ENCODE measurements around the gene CTDSPL. TPM values are rescaled to one million over a fixed set of nuclear protein-coding genes. Genes with fewer than 3 reads are reported as not detected.

The CTDSPL gene
- total and polyA plus RNA-seq, 2 of the 13 experiments (the other 11 are each of a cell fraction or from before 2014, with no cell fraction given) = 26.1 to 142 TPM

DNA sequence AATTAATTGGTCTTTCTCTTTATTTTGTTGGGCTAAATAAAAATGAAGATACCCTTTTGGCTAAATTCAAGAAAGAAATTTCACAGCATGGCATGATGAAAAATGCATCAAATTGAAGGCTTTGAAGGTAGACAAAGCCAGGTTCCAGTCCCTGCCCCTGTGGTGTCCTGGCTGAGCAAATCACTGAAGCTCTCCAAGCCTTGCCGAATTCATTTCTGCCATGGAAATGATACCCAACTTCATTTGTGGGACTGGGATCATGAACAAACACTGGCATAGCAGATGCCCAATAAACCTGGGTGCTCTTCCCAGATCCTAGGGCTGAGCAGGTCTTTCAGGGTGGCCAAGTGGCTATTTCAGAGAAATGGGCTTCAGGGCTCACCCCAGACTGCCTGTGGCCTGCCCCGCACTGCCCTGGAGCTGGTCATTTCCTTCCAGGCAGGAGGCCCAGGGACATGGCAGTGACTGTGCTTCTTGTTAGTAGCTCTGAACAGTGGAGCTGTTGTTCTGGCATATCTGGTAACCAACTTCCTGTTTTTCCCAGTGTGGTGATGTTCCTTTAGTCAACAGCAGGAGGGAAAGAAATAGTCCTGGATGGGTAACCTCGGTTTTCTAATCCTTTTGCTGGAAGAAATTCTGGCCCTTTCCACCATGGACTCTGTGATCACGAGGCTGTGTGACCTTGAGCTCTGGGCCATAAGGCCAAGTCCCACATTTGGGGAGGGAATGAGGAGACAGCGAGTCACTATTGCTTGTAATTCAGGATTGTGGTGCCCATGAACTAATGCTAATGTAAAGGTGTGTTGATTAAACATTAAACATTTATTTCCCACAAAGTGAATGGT lies 47.6 kb downstream of the CTDSPL start (continued):
- TF ChIP-seq, protein P1, sequence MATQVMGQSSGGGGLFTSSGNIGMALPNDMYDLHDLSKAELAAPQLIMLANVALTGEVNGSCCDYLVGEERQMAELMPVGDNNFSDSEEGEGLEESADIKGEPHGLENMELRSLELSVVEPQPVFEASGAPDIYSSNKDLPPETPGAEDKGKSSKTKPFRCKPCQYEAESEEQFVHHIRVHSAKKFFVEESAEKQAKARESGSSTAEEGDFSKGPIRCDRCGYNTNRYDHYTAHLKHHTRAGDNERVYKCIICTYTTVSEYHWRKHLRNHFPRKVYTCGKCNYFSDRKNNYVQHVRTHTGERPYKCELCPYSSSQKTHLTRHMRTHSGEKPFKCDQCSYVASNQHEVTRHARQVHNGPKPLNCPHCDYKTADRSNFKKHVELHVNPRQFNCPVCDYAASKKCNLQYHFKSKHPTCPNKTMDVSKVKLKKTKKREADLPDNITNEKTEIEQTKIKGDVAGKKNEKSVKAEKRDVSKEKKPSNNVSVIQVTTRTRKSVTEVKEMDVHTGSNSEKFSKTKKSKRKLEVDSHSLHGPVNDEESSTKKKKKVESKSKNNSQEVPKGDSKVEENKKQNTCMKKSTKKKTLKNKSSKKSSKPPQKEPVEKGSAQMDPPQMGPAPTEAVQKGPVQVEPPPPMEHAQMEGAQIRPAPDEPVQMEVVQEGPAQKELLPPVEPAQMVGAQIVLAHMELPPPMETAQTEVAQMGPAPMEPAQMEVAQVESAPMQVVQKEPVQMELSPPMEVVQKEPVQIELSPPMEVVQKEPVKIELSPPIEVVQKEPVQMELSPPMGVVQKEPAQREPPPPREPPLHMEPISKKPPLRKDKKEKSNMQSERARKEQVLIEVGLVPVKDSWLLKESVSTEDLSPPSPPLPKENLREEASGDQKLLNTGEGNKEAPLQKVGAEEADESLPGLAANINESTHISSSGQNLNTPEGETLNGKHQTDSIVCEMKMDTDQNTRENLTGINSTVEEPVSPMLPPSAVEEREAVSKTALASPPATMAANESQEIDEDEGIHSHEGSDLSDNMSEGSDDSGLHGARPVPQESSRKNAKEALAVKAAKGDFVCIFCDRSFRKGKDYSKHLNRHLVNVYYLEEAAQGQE (IDR thresholded peaks at IDR 0.05; ENCODE audit: borderline replicate concordance in 1 of 2, low read depth in 1 of 2, low read length in 2 of 2) = peak in 1 of 2 experiments; percentile 36; a peak in 1 of 4 replicates
- TF ChIP-seq TEAD3 (CRISPR knock-in tag; optimal IDR thresholded peaks at IDR 0.05; ENCODE audit: borderline replicate concordance) (peak; percentile 48), SIX1 (CRISPR knock-in tag; IDR thresholded peaks at IDR 0.05; ENCODE audit: borderline replicate concordance) (peak; percentile 78; the same call in 1 of the 2 replicates), RARA (CRISPR knock-in tag; IDR thresholded peaks at IDR 0.05) (peak; percentile 77), KDM1A (CRISPR knock-in tag; IDR thresholded peaks at IDR 0.05) (peak; percentile 64), SNAPC2 (CRISPR knock-in tag; IDR thresholded peaks at IDR 0.05) (0 out of 2 replicates have a peak, but pooled peaks have one; percentile 39), MTA1 (CRISPR knock-in tag; IDR thresholded peaks at IDR 0.05; ENCODE audit: borderline replicate concordance) (no peak), RFX5 (IDR thresholded peaks at IDR 0.05; ENCODE audit: low read depth, low read length) (no peak), NCOA5 (CRISPR knock-in tag; IDR thresholded peaks at IDR 0.05) (no peak), TAF1 (CRISPR knock-in tag; IDR thresholded peaks at IDR 0.05) (peak; percentile 20; the same call in 1 of the 2 replicates), CBFB (CRISPR knock-in tag; IDR thresholded peaks at IDR 0.05) (0 out of 2 replicates have a peak, but pooled peaks have one; percentile 41)
- TF ChIP-seq, protein P2, sequence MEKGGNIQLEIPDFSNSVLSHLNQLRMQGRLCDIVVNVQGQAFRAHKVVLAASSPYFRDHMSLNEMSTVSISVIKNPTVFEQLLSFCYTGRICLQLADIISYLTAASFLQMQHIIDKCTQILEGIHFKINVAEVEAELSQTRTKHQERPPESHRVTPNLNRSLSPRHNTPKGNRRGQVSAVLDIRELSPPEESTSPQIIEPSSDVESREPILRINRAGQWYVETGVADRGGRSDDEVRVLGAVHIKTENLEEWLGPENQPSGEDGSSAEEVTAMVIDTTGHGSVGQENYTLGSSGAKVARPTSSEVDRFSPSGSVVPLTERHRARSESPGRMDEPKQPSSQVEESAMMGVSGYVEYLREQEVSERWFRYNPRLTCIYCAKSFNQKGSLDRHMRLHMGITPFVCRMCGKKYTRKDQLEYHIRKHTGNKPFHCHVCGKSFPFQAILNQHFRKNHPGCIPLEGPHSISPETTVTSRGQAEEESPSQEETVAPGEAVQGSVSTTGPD (CRISPR knock-in tag; IDR thresholded peaks at IDR 0.05) = peak; percentile 72
- TF ChIP-seq, protein P3, sequence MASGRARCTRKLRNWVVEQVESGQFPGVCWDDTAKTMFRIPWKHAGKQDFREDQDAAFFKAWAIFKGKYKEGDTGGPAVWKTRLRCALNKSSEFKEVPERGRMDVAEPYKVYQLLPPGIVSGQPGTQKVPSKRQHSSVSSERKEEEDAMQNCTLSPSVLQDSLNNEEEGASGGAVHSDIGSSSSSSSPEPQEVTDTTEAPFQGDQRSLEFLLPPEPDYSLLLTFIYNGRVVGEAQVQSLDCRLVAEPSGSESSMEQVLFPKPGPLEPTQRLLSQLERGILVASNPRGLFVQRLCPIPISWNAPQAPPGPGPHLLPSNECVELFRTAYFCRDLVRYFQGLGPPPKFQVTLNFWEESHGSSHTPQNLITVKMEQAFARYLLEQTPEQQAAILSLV (CRISPR knock-in tag; IDR thresholded peaks at IDR 0.05; ENCODE audit: borderline replicate concordance) = no peak
- TF ChIP-seq, protein P4, sequence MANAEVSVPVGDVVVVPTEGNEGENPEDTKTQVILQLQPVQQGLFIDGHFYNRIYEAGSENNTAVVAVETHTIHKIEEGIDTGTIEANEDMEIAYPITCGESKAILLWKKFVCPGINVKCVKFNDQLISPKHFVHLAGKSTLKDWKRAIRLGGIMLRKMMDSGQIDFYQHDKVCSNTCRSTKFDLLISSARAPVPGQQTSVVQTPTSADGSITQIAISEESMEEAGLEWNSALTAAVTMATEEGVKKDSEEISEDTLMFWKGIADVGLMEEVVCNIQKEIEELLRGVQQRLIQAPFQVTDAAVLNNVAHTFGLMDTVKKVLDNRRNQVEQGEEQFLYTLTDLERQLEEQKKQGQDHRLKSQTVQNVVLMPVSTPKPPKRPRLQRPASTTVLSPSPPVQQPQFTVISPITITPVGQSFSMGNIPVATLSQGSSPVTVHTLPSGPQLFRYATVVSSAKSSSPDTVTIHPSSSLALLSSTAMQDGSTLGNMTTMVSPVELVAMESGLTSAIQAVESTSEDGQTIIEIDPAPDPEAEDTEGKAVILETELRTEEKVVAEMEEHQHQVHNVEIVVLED (CRISPR knock-in tag; IDR thresholded peaks at IDR 0.05; ENCODE audit: borderline replicate concordance) = 0 out of 2 replicates have a peak, but pooled peaks have one; percentile 27
- TF ChIP-seq, protein P5, sequence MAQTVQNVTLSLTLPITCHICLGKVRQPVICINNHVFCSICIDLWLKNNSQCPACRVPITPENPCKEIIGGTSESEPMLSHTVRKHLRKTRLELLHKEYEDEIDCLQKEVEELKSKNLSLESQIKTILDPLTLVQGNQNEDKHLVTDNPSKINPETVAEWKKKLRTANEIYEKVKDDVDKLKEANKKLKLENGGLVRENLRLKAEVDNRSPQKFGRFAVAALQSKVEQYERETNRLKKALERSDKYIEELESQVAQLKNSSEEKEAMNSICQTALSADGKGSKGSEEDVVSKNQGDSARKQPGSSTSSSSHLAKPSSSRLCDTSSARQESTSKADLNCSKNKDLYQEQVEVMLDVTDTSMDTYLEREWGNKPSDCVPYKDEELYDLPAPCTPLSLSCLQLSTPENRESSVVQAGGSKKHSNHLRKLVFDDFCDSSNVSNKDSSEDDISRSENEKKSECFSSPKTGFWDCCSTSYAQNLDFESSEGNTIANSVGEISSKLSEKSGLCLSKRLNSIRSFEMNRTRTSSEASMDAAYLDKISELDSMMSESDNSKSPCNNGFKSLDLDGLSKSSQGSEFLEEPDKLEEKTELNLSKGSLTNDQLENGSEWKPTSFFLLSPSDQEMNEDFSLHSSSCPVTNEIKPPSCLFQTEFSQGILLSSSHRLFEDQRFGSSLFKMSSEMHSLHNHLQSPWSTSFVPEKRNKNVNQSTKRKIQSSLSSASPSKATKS (CRISPR knock-in tag; IDR thresholded peaks at IDR 0.05) = no peak
- TF ChIP-seq, protein P6, sequence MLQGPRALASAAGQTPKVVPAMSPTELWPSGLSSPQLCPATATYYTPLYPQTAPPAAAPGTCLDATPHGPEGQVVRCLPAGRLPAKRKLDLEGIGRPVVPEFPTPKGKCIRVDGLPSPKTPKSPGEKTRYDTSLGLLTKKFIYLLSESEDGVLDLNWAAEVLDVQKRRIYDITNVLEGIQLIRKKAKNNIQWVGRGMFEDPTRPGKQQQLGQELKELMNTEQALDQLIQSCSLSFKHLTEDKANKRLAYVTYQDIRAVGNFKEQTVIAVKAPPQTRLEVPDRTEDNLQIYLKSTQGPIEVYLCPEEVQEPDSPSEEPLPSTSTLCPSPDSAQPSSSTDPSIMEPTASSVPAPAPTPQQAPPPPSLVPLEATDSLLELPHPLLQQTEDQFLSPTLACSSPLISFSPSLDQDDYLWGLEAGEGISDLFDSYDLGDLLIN (CRISPR knock-in tag; IDR thresholded peaks at IDR 0.05; ENCODE audit: borderline replicate concordance) = no peak

All from HepG2 (cell line).